Glomerular endothelial cell (primary cell): ENCODE measurements around the gene KIF19. TPM values are rescaled to one million over a fixed set of nuclear protein-coding genes. Genes with fewer than 3 reads are reported as not detected.
A peak's percentile ranks its signal among the peaks of the same experiment; 100 is the strongest.

ENCODE experiments used
- DNase-seq: peaks from one replicate; pipeline ENCODE4 v3.0.0-alpha.2; 2011; ENCODE audit warnings: low read depth, low spot score; ENCODE audit errors: extremely low read depth
- total RNA-seq: library from RNA; depleted of rRNA; stranded (reverse); fragments of >200 nt; gene quantifications from 2 replicates; pipeline ENCODE4 v1.2.3, GENCODE V29; 2015

The KIF19 gene
- total RNA-seq, 1 donor from 2014 or later = 17.2 TPM

DNA sequence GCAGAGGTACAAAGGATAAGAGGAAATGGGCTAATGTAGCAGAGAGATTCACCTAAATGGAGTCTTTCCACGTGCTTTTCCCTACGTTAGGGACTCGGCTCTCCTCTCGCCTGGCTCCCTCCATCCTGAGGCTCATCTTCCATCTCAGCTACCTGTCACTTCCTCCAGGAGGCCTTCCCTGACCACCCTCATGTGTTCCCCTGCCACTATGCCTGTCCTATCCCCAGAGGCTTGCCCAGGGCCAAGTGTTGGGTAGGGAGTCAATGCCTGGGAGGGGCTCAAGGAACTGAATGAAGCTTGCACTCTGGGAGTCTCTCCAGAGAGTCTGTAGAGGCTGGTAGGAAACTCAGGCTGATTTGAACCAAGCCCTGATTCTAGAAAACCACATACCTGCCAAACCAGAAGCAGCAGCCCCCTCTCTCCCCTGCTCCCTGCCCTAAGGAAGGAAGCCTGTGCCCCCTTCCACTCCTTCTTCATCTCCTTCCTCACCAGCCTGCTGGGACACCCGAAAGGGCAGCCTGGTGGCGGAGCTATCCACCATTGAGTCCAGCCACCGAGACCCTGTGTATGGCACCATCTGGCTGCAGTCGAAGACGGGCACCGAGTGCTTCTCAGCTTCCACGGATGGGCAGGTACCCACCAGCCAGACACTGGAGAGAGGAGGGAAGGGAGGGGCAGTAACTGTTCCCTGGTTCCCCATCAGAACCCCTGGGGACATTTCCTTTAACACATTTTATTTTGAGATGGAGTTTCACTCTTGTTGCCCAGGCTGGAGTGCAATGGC lies 26.6 kb upstream of the KIF19 start:
- no peak for DNase-seq

DNA sequence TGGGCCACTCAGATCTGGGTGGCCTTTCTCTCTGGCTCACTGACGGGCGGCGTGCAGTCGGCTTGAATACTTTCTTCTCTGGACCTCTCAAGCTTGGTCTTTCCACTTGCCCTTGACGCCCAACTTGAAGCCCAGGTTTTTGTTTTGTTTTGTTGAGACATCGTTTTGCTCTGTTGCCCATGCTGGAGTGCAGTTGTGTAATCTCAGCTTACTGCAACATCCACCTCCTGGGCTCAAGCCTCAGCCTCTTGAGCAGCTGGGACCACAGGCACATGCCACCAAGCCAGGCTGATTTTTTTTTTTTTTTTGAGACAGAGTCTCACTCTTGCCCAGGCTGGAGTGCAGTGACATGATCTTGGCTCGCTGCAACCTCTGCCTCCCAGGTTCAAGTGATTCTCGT lies 22.7 kb upstream of the KIF19 start:
- DNase-seq = no peak

DNA sequence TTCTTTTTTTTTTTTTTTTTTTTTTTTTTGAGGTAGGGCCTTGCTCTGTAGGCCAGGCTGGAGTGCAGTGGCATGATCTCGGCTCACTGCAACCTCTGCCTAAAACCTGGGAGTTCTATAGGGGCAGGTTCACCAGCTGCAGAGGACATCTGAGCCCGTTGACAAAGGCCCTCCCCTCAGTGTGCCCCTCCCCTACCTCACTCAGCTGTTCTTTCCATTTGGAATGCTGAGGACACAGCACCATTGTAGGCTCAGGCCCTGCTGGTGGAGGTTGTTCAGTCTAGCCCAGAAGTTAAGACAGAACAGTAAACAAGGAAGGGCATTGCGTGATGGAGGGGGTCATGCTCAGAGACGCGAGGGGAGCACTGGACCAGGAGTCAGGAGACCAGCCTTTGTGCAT lies 21.8 kb upstream of the KIF19 start:
- DNase-seq = no peak

DNA sequence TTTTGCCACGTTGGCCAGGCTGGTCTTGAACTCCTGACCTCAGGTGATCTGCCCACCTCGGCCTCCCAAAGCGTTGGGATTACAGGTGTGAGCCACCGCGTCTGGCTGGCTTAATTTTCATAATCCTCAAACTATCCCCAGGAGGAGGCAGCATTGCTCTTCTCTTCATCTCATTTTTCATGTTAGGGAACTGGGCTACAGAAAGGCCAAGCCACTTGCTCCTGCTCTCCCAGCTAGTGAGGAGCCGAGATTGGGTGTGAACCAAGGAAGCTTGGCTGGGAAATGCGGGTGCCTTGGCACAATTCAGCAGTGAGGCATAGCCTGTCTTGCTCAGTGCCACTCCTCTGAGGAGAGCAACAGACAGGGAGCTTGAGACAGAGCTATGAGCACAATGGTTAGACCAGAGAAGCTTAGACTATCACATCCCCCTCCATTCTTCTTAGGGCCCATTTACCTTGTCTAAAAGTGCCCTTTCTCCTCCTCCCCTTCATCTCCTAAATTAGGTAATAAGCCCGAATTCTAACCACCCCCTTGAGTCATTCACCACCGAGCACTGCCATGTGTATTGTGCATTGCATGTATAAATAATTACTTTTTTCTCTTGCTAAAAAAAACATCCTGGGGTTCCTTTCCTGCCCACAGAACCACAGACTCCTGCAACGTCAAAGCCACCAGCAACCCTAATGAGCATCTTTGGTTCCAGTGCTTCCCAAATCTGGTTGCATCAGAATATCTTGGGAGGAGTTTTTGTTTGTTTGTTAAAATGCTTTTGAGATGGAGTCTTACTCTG lies 20.0 kb upstream of the KIF19 start:
- no peak for DNase-seq

DNA sequence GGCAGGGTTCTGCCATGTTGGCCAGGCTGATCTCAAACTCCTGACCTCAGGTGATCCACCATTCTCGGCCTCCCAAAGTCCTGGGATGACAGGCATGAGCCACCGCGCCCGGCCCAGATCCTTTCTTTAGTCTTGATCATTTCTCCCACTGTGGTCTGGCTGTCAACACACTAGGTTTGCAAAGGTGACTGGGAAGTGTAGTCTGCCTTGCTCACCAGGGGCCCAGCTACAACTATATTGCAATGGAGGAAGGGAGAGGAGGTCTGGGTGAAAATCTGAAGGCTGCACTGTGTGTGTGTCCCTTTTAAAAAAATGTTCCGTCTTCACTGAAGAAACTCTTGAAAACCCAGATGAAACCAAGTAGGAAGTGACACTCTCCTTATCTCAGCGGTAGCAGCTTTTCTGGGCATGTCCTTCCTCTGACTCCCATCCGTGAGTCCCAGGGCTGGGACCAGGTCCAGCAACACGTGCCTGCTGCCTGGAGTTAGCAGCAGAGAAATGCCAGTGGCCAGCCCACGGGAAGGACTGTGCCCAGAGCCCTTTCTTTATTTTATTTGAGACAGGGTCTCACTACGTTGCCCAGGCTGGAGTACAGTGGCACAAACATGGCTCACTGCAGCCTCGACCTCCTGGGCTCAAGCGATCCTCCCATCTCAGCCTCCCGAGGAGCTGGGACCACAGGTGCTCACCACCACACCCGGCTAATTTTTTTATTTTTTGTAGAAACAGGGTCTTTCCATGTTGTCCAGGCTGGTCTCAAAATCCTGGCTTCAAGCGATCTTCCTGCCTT lies 17.8 kb upstream of the KIF19 start:
- peak; percentile 27 for DNase-seq

DNA sequence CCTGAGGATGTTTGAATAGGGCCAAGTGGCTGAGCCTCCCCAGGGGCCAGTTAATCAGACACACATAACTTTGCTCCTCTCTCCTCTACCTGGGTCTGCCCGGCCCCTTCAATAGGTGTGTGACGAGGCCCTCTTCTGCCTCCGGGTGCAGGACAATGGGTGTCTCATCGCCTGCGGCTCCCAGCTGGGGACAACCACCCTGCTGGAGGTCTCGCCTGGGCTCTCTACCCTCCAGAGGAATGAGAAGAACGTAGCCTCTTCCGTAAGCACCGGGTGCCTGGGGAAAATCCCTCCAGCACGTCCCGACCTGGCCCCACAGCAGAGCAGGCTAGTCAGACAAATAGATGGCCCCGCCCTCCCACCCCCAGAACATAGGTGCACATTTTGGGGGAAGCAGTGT lies 16.1 kb upstream of the KIF19 start:
- DNase-seq = no peak

DNA sequence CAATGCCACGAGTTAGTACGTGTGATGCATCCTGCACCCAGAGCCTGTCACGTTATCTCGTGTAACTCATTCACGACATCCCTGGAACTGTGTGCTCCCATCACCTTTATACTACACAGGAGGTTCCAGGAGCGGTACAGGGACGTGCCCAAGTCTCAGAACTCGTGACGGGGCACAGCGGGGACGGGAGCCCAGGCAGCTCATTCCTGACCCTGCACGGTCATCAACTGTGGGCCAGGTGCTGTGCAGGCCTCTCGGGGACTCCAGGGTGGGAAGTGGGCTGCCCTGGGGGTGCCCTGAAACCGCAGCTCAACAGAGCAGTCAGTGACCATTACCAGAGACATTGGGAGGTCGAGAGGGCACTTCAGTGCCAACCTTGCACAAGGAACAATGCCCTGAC lies 11.1 kb upstream of the KIF19 start:
- DNase-seq = no peak

DNA sequence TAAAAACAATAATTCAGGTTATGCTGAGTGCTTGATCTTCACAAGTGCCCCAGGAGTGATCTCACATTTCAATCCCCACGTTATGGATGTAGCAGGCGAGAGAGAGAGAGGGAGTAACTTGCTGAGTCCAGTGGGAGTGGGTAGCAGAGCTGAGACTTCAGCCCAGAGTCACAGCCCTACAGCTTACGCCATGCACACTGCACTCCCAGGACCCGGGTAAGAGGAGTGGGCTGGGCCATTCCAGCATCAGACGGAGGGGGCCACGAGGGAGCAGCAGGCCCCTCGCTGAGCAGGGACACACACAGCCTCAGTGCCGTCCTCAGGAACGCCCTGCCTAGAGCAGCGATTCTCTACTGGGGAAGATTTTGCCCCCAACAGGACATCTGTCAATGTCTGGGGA lies 9.8 kb upstream of the KIF19 start:
- no peak for DNase-seq

DNA sequence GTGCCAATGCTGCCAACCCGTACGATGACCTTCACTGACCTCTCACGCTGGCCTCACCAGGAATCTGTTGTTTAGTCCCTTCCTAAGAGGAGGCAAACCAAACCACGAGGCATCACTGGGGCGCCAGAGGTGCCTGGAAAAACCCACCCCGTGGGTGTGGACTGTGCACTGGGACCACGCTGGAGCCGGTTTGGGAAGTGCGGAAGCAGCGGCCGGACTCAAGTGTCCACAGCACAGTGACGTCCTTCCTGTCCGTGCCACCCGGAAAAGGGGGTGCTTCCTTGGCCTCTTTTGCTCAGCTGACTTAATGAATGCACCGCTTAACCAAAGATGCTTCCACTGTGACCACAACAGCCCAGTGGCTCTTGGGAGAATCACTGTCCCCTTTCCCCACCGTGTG lies 9.0 kb upstream of the KIF19 start:
- no peak for DNase-seq

DNA sequence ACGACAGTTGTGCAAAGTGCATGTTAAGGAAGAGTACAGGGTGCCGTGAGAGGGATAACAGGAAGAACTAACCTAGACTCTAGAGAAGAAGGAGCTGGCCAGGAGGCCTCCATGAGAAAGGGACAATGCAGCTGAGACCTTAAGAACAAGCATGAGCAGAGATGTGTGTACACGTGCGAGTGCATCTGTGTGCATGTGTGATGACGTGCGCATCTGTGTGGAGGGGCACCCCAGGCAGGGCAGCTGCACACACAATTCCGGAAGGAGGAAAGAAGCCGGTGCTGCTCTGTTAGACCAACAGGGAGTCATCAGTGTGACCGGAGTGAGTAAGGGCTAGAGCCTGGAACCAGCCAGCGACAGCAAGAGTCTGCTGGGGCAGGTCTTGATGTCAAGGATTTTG lies 7.6 kb upstream of the KIF19 start:
- no peak for DNase-seq

DNA sequence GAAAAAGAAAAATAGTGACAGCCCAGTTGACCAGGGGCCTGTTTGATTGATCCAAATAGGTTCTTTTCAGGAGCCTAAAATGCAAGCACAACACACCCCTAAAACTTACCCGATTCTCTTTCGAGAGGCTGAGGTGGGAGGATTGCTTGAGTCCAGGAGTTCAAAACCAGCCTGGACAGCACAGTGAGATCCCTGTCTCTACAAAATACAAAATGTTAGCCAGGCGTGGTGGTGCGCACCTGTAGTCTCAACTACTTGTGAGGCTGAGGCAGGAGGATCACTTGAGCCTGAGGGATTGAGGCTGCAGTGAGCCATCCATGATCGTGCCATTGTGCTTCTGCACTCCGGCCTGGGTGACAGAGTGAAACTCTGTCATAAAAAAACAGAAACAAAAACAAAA lies 1.5 kb upstream of the KIF19 start:
- DNase-seq = no peak

DNA sequence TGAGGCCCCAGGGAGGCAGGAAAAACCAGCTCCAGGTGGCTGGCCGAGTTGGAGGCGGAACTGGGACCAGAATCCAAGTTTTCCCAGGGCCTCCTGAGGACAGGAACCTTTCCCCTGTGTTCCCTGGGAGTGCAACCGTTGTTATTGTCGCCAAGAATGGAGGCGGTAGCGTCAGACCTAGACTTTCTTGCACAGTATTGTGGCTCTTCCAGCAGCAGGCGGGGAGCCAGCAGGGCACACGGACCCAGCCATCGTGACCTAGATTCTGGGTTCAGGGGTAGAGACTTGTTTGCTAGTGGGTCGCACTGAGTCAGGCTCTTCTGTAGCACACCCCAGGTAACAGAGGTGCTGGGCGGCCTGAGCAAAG lies 667 bp upstream of the KIF19 start:
- DNase-seq = no peak

DNA sequence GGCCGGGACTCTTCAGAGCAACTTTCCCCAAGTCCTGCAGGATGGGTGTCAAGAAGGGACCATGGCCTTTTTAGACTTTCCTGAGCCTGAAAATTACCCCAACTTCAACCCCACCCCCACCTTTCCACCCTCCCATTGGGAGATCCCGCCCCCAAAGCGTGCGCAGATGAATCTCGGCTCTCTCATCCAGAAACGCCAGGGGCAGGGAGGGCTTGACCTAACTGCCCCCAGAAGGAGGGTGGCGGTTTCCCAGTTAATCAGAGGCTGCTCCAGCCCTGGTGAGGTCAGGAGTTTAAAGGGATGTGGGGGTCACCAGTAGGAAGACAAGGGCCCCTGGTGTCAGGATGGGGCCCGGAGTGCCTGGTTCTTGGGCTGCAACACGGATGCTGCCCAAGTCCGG lies 480 bp downstream of the KIF19 start:
- DNase-seq = no peak

DNA sequence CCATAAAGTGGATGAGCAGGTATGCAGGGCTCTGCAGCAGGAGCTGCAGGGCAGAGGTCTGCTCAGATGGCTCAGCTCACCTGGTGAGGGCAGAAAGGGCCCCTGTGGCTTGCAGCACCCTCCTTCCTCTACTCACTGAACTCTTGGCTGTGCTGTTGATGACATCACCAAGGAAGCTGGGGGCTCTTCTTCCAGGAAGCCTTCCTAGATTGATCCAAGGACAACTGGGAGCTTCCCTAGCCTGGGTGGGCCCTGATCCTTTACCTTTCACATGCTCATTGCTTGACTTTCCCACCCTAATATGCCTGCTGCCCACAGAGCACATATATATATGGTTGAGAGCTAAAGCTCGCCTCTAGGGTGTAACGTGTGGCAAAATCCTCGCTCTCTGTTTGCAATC lies 2.5 kb downstream of the KIF19 start:
- no peak for DNase-seq

DNA sequence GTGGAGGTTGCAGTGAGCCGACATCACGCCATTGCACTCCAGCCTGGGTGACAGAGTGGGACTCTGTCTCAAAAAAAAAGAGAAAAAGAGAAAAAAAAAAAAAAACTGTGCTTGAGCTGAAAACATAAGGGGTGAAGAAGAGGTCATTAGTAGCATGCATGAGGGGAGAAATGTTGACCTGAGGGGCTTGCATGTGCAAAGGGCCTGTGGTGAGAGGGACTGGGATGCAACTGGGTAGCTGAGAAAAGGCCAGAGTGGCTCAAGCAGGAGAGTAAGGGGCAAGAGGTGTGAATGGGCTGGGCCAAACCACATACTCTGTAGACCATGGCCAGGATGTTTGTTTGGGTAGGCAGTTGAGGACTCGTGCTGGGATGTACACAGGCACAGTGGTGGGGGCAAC lies 3.4 kb downstream of the KIF19 start:
- DNase-seq = no peak

DNA sequence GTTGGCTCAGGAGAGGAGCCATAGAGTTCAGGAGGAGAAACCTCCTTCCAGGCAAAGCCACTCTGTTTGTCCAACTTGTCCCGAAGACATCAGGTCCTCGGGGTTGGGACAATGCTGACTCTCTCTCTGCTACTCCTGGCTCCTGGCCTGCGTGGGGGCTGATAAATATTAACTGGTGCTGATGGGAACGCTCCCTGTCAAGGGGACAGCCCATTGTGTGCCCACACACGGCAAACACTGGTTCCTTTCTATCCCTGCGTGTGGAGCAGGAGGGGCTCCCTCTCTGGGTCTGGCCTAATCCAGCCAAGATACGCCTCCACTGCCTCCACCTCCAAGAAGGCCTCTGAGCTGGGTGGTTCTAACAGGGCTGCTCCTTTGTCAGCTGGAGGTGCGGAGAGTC lies 4.4 kb downstream of the KIF19 start:
- no peak for DNase-seq

DNA sequence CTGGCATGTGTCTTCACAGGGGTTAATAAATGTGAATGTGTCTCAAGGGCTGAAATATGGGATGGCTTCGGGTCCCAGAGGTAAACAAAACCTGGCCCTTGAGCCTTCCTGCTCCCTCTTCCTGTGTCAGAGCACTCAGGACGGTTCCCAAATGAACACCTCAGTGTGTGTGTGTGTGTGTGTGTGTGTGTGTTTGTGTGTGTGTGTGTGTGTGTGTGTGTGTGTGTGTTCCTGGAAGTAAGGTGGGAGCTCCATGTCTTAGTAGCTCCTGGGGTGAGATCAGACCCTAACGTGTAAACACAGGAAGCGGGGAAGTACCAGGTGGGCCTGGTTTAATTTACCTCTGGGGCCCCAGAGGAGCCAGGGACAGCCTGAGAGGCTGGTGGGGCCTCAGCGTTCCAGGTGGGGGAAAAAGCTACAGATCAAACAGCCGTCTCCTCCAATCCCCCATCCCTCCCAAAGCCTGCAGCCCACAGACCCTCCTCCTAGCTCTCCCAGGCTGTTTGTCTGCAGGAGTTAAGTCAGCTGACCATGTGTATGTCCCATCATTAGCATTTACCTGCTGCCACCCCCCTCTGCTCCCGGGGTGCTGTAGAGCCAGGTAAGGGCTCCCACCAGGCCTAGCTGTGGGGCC lies 6.1 kb downstream of the KIF19 start:
- DNase-seq = no peak

DNA sequence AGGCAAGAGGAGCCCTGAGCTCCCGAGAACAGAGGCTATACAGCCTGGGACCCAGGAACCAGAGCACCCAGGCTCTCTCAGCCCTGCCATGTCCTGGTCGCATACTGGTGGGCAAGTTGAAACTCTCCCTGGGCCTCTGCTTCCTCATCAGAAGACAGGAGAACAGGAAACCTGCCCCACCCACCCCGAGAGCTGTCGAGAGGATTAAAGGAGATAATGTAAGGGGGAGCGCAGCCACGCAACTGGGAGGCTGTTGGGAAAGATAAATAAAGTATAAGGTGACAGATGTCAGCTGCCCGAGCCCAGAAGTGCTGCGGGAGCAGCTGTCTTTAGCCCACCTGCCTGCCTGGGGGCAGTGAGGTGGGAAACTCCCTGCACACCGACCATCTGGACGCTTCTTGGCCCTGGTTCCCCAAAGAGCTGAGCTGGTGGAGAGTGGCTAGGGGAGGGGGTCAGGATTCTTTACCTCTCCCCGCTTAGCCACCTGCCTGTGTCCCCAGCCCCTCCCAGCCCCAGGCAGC lies 6.8 kb downstream of the KIF19 start:
- DNase-seq = no peak

DNA sequence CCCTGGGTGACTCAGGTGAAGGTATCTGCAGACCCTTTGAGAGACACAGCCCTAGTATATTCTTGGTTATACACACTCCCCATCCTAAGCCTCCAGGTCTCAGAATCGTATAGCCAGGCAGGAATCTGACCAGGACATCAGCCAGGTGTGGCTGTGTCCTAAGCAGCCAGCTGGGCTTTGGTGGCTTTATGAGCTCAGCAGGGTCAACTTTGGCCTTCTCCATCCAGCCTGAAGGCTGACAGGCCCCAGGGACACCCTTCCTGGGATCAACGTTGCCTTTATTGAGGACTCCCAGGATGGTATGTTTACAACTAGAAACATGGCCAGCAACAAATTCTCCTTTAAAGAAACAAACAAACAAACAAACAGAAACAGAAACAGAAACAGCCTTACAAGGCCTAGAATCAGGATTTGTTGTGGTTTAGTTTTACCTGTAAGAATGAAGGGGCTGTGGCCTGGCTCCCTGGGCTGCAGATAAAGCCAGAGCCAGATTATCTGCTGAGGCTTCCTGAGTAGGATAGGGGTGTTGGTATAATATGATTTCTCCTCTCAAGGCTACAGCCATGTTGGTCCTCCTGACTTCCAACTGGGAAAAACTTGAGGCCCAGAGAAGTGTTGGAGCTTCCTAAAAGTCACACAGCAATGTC lies 8.5 kb downstream of the KIF19 start:
- no peak for DNase-seq

DNA sequence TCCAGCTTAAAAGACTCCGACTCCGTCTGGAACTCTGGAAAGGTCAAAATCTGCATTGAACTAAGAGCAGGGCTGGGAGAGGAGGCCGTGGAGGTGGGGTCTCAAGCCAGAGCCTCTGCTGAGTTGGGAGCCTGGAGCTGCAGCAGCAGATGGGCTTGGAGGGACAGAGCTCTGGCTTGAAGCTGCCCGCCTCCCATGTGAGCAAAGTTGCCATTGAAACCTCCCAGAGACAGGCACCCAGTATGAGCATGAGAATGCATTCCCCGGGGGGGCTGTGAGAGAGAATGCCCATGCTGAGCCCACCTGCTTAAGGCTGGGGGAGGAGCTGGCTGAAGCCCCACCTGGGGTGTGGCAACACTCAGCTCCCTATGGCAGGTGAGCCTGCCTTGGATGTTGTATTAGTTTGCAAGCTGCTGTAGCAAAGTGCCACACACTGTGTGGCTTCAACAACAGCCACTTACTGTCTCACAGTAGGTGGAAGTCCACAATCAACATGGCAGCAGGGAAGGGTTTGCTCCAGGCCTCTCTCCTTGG lies 9.6 kb downstream of the KIF19 start:
- DNase-seq = no peak
